HG02973 (cell line): Measurements from ENCODE around the gene GPD2.
A peak's percentile ranks its signal among the peaks of the same experiment; 100 is the strongest.
"Not testable (repeated sequence)": the region's sequence is repeated elsewhere in the genome, so short reads cannot be mapped to it uniquely, and the experiment has no call there.

Experiments used
- ATAC-seq: cut with Tn5 transposase; IDR thresholded peaks from one replicate; pipeline ENCODE4 v1.9.1; 2021; ENCODE audit warnings: moderate library complexity; ENCODE audit not compliant: unreplicated experiment

GPD2 gene

DNA sequence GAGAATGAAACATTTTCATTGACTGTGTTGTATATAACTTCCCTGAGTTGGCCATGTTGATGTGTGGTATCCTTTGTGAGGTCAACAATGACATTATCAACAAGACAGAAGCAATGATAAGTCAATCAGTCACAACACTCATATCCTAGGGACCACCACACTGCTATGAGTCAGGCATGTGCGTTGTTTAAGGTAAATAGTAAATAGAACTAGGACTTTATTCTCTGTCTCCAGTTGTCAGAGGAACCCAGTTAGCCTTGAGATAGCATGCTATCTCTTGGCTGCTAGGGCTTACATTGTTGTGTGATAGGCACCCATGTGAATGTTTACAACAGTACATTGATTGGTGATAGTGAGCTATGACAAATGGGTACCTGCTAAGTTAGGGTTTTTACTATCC, 37.3 kb downstream of the GPD2 start:
- no peak for ATAC-seq

DNA sequence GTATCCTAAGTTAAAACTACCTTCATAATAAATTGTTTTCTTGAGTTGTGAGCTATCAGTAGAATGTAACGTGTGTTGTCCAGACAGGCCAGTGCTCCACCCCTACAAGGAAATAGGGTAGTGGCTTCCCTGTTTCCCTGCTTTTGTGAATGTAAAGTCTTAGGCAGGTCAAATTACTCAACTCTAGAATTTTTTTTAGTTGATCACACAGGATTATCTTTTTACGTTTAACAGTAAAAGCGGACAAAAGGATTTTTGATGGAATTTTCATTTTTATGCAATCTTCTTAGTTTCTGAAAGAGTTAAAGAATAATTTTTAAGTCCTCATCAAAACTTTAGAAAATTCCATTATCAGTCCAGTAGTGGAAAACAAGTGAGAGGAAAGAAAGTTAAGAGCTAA, 38.2 kb downstream of the GPD2 start:
- no peak for ATAC-seq

- peak; percentile 40 for ATAC-seq
Observed at GRCh38 chr2:156476021-156476849, 40.1 kb downstream of the GPD2 start.

DNA sequence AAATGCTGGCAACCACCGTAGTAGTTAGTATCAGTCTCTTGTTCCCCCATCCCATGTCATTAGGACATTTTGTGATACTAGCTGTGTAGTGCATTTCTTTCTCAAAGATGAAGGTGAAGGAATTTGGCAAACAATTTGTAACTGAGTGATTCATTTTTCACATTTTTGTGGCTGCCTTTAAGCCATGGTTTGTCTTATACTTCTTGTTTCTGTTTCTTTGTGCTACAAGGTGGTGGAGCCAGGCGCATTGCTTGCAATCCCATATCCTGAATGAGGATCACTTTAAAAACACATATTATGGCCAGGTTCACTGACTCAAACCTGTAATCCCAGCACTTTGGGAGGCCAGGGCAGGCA, 40.6 kb downstream of the GPD2 start:
- ATAC-seq = peak; percentile 84

DNA sequence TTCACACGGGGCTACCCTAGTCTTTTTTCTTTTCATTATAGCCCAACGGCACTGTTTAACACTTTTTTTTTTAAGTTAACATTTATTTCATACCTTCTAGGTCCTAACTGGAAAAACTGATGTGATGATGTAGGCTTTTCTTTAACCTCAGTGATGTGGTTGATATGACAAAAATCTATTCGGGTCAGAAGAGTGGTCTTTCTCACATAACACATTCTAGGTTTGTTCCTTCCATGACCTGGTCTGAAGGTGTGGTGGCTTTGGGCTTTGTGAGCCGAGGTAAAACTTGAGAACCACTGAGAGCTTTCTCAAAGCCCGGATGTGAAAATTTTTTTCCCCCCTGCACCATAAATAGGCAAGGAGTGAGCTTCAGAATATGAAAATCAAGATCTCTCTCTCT, 44.2 kb downstream of the GPD2 start:
- no peak for ATAC-seq

GRCh38 chr2:156481312-156481711, 45.1 kb downstream of the GPD2 start:
- ATAC-seq = no peak

- no peak for ATAC-seq
Observed at GRCh38 chr2:156483741-156484173, 47.6 kb downstream of the GPD2 start.

GRCh38 chr2:156486147-156486546, 50.0 kb downstream of the GPD2 start:
- no peak for ATAC-seq

- ATAC-seq = no peak
Observed at GRCh38 chr2:156486614-156487013, 50.4 kb downstream of the GPD2 start.

DNA sequence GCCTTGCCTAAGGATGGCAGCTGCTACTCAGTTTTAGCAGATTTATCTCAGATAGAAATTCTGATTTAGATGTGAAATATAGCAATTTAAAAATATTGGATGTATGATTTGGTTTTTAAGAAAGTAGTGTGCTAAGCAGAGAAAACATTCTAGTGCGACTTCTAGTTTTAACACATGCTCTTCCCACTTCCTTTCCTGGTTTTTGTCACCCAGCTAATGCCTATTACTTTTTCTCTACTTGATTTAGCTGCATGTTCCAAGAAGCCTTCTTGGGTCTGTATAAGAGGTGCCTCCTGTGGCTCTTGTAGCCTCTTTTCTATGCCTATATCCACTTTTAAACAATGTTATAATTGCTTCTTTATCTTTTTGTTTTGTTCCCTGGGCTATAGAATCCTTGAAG, 53.0 kb downstream of the GPD2 start:
- no peak for ATAC-seq

- no peak for ATAC-seq
Observed at GRCh38 chr2:156489750-156490465, 53.7 kb downstream of the GPD2 start.

GRCh38 chr2:156490466-156490840, 54.3 kb downstream of the GPD2 start:
- ATAC-seq = no peak

DNA sequence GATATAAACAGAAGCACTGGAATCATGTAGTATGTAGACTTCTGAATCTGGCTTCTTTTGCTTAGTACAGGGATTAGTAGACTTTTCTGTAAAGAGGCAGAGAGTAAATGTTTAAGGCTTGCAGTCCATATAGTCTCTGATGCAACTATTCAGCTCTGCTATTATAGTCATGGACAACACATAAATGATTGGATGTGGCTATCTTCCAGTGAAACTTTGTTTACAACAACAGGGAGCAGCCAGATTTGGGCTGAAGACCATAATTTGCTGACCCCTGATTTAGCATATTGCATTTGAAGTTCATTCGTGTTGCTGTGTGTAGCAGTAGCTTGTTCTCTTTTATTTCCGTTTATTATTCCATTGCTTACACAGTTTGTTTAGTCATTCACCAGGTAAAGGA, 55.0 kb downstream of the GPD2 start:
- no peak for ATAC-seq

- ATAC-seq = no peak
Observed at GRCh38 chr2:156492979-156493378, 56.8 kb downstream of the GPD2 start.

DNA sequence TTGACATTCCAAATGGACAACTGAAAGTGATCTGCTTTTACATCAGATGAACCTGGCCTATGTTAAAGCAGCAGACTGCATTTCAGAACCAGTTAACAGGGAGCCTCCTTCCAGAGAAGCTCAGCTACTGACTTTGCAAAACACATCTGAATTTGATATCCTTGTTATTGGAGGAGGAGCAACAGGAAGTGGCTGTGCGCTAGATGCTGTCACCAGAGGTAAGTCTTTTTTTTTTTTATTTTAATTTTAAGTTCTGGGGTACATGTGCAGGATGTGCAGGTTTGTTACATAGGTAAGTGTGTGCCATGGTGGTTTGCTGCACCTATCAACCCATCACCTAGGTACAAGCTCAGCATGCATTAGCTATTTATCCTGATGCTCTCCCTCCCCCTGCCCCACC, 59.8 kb downstream of the GPD2 start:
- ATAC-seq = not testable (repeated sequence)

DNA sequence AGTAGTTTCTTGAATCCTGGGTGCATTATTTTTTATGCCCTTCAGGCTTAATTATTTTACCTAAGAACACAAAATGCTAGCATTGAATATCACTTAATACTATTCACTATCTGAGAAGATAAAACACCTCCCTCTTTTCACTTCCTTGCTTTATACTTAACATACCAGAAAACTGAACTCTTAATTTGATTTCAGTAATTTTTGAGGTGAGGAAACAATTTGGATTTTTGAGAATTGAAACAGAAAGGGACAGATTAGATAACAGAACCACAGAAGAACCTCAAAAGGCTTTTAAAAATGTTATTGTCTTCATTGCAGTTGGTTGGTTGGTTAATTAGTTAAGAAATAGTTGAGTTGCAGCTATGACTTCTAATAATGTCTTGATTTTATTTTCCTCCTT, 69.5 kb downstream of the GPD2 start:
- peak; percentile 63 for ATAC-seq

DNA sequence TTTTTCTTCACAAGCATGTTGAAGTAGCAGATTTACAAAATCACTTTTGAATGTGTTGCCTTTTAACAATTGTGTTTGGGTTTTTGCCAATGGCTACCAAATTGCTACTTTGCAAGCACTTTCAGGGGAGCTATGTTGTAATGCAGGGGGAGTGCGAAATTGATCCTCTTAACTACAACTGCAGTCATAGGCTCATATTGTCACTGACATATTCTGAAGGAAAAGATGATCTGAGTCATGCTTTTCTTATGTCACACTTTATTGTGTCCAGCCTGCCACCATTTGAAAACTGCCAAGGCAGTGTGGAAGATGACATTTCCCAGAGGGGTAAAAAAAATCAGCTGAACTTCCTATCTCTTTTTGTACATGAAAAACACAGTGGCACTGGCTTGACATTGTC, 74.9 kb downstream of the GPD2 start:
- ATAC-seq = no peak

- ATAC-seq = peak; percentile 42
Observed at GRCh38 chr2:156511803-156512202, 75.6 kb downstream of the GPD2 start.

DNA sequence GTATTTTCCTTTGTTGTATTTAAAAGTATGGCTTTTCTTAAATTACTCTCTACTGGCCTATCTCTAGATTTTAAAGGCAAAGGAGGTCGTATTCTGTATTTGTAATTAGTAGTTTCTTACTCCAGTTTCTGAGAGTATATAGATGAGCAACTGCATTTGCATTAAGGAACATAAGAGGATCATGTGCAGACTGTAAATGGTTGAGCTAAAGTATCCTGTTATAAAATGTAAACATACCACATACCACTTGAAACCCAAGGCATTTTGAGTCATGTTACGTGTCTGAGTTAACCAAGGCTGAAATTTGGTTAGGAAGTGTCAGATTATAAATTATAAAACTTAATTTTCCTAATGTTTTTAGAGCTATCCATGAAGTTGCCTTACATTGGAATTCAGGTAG, 76.3 kb downstream of the GPD2 start:
- ATAC-seq = peak; percentile 48

DNA sequence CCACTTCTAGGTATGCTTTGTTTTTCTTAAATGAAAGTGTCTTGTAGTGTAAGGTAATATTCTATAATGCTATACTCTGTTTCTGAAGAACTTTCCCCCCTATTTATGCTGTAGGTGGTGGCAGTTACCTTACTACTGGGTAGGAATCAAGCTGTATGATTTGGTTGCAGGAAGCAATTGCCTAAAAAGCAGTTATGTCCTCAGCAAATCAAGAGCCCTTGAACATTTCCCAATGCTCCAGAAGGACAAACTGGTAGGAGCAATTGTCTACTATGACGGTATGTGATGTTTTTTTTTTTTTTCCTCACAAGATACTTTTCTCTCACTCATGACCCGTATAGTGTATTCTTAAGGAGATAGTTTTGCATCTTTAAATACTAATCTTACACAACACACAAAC, 77.0 kb downstream of the GPD2 start:
- no peak for ATAC-seq

DNA sequence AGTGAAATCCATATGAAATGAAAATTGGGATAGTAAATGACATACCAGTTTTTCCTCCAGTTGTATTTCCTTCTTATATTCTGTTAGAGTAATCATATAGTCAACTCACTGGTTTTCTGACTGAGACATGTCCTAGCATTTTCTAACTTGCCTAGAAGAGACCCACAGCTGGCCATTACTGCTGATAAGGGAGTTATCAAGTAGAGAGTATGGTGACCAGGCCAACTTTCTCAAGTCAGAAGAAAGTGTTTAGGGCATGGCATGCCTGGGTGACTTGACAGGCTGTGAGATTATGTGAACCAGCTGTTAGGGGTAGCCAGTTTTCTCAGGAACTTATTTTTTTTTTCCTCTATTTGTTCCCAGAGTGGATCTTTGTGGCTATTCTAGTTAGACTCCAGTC, 81.2 kb downstream of the GPD2 start:
- no peak for ATAC-seq

DNA sequence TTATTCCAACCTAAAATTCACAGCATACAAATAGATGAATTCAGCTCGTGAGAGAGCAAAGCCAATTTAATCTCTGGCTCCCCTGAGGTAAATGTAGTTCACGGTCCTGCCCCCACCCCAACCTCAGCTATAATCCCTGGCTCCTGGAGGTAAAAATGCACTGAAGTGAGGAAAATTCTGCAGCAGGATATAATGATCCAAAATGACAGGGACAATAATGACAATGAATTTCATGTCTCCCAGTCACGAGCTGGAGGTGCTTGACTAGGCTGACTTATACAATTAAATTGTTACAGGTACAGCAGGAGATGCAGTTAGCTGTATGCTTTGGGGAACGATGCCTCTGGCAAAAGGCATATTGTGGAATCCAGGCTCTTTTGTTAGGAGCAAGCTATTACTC, 82.0 kb downstream of the GPD2 start:
- ATAC-seq = no peak
